ACC112 (cell line): Measurements from ENCODE around the gene DHRSX.

ENCODE experiments used
- H2AFZ ChIP-seq: fragments of 200-600 bp; sonication (generic); one replicate; pipeline ENCODE4 v1.6.0; 2017; ENCODE audit warnings: antibody characterized with exemption, low read length; ENCODE audit not compliant: unreplicated experiment
- H3K27ac ChIP-seq: fragments of 200-600 bp; sonication (generic); 2 replicates; pipeline ENCODE4 v1.5.1; 2014; ENCODE audit warnings: low read depth, mild to moderate bottlenecking, antibody characterized with exemption, low read length, moderate library complexity
- H3K27me3 ChIP-seq: fragments of 200-600 bp; sonication (generic); 2 replicates; pipeline ENCODE4 v1.6.1; 2014; ENCODE audit warnings: mild to moderate bottlenecking, antibody characterized with exemption, low read length, moderate library complexity, mixed read lengths; ENCODE audit not compliant: insufficient read depth
- H3K36me3 ChIP-seq: fragments of 200-600 bp; sonication (generic); 2 replicates; pipeline ENCODE4 v1.6.1; 2016; ENCODE audit warnings: mild to moderate bottlenecking, antibody characterized with exemption, low read length, moderate library complexity, mixed read lengths; ENCODE audit not compliant: insufficient read depth
- H3K4me1 ChIP-seq: fragments of 200-600 bp; sonication (generic); one replicate; pipeline ENCODE4 v1.6.1; 2016; ENCODE audit warnings: low read length, mixed read lengths; ENCODE audit not compliant: insufficient read depth, unreplicated experiment, control insufficient read depth
- H3K4me3 ChIP-seq: fragments of 200-600 bp; sonication (generic); 2 replicates; pipeline ENCODE4 v1.5.1; 2014; ENCODE audit warnings: mild to moderate bottlenecking, low read depth, low read length
- H3K79me2 ChIP-seq: fragments of 200-600 bp; sonication (generic); one replicate; pipeline ENCODE4 v1.6.0; 2016; ENCODE audit warnings: low read length; ENCODE audit not compliant: control insufficient read depth, unreplicated experiment, insufficient read depth

The DHRSX gene

DNA sequence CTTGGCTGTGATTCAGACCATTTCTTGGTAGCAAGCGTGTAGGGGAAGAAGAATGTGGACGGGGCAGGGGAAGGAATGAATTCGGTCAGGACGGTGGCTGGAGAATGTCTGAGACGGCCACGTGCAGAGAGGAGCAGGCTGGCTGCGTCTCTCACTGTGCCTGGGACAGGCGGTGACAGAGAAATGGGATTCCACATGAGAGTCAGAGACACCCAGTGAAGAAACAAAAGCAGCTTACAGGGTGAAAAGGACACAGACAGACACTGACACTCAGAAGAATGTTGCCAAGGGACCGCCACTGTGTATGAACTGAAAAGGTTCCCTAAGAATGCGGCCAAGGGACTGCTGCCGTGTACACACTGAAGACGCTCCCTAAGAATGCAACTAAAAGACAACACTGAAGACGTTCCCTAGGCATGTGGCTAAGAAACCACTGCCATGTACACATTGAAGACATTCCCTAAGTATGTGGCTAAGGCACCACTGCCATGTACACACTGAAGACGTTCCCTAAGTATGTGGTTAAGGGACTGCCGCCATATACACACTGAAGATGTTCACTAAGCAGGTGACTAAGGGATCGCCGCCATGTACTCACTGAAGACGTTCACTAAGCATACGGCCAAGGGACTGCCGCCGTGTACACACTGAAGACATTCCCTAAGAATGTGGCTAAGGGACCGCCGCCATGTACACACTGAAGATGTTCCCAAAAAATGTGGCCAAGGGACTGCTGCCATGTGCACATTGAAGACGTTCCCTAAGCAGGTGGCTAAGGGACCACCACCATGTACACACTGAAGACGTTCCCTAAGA is 49.1 kb downstream of the DHRSX start:
- no peak overlapping the region for H2AFZ ChIP-seq
- no peak overlapping the region for H3K4me3 ChIP-seq
- no peak overlapping the region for H3K27ac ChIP-seq
- peaks cover 9% of the 10 kb centered on the region; the same call in 1 of the 2 replicates for H3K36me3 ChIP-seq
- no peaks in the 10 kb centered on the region for H3K27me3 ChIP-seq
- peaks cover 16% of the 10 kb centered on the region for H3K79me2 ChIP-seq
- no peaks in the 10 kb centered on the region for H3K4me1 ChIP-seq

GRCh38 chrX:2450681-2451080 is 50.1 kb downstream of the DHRSX start:
- peaks cover 21% of the 10 kb centered on the region for H3K79me2 ChIP-seq
- H3K4me1 ChIP-seq, result no peaks in the 10 kb centered on the region
- H3K4me3 ChIP-seq, result no peak overlapping the region
- no peak overlapping the region for H3K27ac ChIP-seq
- no peak overlapping the region for H2AFZ ChIP-seq
- H3K27me3 ChIP-seq, result no peaks in the 10 kb centered on the region
- H3K36me3 ChIP-seq, result peaks cover 9% of the 10 kb centered on the region; the same call in 1 of the 2 replicates

GRCh38 chrX:2449135-2449886 is 51.5 kb downstream of the DHRSX start:
- H3K27ac ChIP-seq, result no peak overlapping the region
- no peak overlapping the region for H3K4me3 ChIP-seq
- peaks cover 9% of the 10 kb centered on the region; the same call in 1 of the 2 replicates for H3K36me3 ChIP-seq

DNA sequence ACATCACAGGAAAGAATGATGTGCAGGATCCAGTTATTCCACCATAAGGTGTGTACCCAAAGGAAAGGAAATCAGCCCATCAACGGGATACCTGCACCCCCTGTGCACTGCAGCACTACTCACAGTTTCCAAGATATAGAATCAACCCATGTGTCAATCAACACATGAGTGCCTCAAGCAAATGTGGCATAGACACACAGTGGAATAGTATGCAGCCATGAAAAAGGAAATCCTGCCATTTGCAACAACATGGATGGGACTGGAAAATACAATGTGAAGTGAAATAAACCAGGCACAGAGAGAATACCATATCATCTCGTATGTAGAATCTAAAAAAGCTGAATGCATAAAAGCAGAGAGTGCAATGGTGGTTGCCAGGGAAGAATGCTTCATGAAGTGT is 53.3 kb downstream of the DHRSX start:
- H3K79me2 ChIP-seq, result peaks cover 16% of the 10 kb centered on the region
- no peaks in the 10 kb centered on the region for H3K27me3 ChIP-seq
- H3K4me1 ChIP-seq, result no peaks in the 10 kb centered on the region
- H2AFZ ChIP-seq, result no peak overlapping the region
- no peak overlapping the region for H3K4me3 ChIP-seq
- H3K27ac ChIP-seq, result no peak overlapping the region
- H3K36me3 ChIP-seq, result peaks cover 6% of the 10 kb centered on the region; the same call in 1 of the 2 replicates

More at GRCh38 chrX:2449135-2449886, 51.5 kb downstream of the DHRSX start:
- H3K27me3 ChIP-seq, result no peaks in the 10 kb centered on the region
- no peak overlapping the region for H2AFZ ChIP-seq
- H3K4me1 ChIP-seq, result no peaks in the 10 kb centered on the region
- peaks cover 23% of the 10 kb centered on the region for H3K79me2 ChIP-seq

DNA sequence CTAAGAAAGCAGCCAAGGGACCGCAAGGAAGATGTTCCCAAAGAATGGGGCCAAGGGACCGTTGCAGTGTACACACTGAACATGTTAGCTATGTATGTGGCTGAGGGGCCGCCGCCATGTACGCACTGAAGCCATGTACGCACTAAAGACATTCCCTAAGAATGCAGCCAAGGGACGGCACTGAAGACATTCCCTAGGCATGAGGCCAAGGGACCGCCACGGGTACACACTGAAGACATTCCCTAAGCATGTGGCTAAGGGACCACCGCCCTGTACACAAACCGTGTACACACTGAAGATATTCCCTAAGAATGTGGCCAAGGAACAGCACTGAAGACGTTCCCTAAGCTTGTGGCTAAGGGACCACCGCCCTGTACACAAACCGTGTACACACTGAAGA is 54.0 kb downstream of the DHRSX start:
- H3K27ac ChIP-seq, result no peak overlapping the region
- no peaks in the 10 kb centered on the region for H3K27me3 ChIP-seq
- H3K4me3 ChIP-seq, result no peak overlapping the region
- no peaks in the 10 kb centered on the region for H3K4me1 ChIP-seq
- H3K36me3 ChIP-seq, result peaks cover 6% of the 10 kb centered on the region; the same call in 1 of the 2 replicates
- no peak overlapping the region for H2AFZ ChIP-seq
- H3K79me2 ChIP-seq, result peaks cover 13% of the 10 kb centered on the region

- Histone ChIP-seq H3K27ac (no peak overlapping the region), H3K79me2 (peaks cover 16% of the 10 kb centered on the region)
These were observed 54.8 kb downstream of the DHRSX start for GRCh38 chrX:2445662-2446623.

GRCh38 chrX:2442694-2443093 is 58.1 kb downstream of the DHRSX start:
- Histone ChIP-seq H3K79me2 (peaks cover 16% of the 10 kb centered on the region), H3K27me3 (no peaks in the 10 kb centered on the region), H3K36me3 (peaks cover 14% of the 10 kb centered on the region), H3K27ac (no peak overlapping the region), H3K4me1 (no peaks in the 10 kb centered on the region), H3K4me3 (no peak overlapping the region), H2AFZ (no peak overlapping the region)

More at GRCh38 chrX:2445662-2446623, 54.8 kb downstream of the DHRSX start:
- peaks cover 8% of the 10 kb centered on the region; the same call in 1 of the 2 replicates for H3K36me3 ChIP-seq
- H3K4me1 ChIP-seq, result no peaks in the 10 kb centered on the region
- no peaks in the 10 kb centered on the region for H3K27me3 ChIP-seq
- H2AFZ ChIP-seq, result no peak overlapping the region
- H3K4me3 ChIP-seq, result no peak overlapping the region

DNA sequence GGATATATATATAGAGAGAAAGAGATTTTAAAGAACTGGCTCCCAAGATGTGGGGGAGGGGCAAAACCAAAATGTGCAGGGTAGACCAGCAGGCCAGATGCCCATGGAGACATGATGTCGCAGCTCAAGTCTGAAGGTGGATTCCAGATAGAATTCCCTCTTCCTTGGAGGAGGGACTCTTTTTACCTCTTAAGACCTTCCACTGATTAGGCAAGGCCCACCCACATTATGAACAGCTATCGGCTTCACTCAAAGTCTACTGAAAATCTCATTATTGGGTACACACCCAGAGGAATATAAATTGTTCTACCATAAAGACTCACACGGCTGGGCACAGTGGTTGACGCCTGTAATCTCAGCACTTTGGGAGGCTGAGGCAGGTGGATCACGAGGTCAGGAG is 59.3 kb downstream of the DHRSX start:
- Histone ChIP-seq H3K79me2 (peaks cover 7% of the 10 kb centered on the region), H3K36me3 (peaks cover 9% of the 10 kb centered on the region; the same call in 1 of the 2 replicates), H2AFZ (no peak overlapping the region), H3K27me3 (no peaks in the 10 kb centered on the region), H3K27ac (no peak overlapping the region), H3K4me3 (no peak overlapping the region), H3K4me1 (no peaks in the 10 kb centered on the region)

DNA sequence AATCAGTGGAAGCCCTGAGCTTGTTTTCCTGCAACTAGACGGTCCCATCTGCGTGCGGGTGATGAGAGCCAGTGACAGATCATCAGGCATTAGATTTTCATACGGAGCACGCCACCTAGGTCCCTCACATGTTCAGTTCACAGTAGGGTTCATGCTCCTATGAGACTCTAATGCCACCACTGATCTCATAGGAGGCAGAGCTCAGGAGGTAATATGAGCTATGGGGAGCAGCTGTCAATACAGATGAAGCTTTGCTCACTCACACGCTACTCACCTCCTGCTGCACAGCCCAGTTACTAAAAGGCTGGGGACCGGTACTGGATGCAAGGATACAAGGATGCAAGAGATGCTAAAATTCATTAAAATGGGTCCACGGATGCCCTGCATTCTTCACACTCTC is 61.2 kb downstream of the DHRSX start:
- H3K4me3 ChIP-seq, result no peak overlapping the region
- peaks cover 9% of the 10 kb centered on the region; the same call in 1 of the 2 replicates for H3K36me3 ChIP-seq
- H3K79me2 ChIP-seq, result peaks cover 3% of the 10 kb centered on the region
- H3K4me1 ChIP-seq, result no peaks in the 10 kb centered on the region
- H3K27ac ChIP-seq, result no peak overlapping the region
- no peak overlapping the region for H2AFZ ChIP-seq
- no peaks in the 10 kb centered on the region for H3K27me3 ChIP-seq

- Histone ChIP-seq H3K4me3 (no peak overlapping the region), H3K27ac (no peak overlapping the region), H3K4me1 (no peaks in the 10 kb centered on the region), H3K36me3 (peaks cover 16% of the 10 kb centered on the region), H3K27me3 (no peaks in the 10 kb centered on the region), H3K79me2 (no peaks in the 10 kb centered on the region), H2AFZ (no peak overlapping the region)
These were observed 65.3 kb downstream of the DHRSX start for GRCh38 chrX:2435465-2435864.
